Fibroblast of skin of left biceps (primary cell): Measurements from ENCODE around the gene JMJD1C.
"Not testable (repeated sequence)": the region's sequence is repeated elsewhere in the genome, so short reads cannot be mapped to it uniquely, and the experiment has no call there.

Source experiments
- DNase-seq, 2 experiments: peaks; one replicate each; pipeline ENCODE4 v3.0.0-alpha.2; 2013; ENCODE audit warnings: low read depth in 2 of 2

Gene JMJD1C

DNA sequence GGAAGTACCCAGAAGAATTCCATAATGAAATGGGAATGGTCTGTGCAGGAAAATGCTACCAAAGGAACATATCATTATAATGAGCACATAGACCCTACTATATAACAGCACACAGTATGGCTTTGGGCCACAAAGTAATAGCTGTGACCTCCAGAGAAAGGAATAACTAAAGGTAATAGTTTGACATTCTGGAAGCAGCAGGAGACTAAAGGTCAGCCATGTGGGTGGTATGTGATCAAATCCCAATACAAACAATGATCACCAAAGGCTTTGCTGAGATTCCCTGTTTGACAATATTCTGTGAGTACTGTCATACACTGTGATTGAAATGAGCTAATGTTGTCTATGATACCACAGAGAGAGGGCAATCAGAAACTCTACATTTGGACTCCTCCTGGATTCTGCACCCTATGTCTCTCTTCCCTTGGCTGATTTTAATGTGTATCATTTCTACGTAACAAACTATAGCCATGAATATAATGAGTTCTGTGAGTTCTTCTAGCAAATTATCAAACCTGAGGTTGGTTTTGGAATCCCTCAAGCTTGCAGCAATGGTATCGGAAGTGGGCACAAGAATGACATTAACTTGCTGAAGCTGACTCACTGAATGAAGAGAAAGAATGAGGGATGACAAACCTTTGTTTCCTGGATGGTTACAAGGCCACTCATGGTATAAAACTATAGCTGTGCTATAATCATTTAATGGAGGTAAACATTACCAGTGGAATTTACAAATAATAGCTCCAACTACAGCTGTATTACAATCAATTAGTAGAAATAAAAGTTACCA, 99.6 kb downstream of the JMJD1C start:
- DNase-seq = no peak

DNA sequence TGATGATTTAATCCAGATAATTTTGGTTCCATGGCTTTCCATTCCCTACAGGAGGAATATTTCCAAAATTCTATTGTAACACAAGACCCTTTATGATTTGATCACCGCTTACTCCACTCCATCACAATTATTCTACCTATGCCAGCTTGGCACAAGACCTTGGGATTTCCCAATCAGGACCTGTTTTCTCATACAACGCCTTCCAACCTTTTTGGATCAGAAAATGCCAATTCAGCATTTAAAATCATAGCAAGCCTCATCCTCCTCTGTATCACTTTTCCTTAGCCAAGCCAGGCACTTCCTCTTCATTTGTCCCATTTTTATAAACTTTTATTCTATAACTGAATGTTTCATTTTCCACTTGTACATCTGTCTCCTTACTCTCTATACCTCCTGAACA, 100.9 kb downstream of the JMJD1C start:
- no peak for DNase-seq

DNA sequence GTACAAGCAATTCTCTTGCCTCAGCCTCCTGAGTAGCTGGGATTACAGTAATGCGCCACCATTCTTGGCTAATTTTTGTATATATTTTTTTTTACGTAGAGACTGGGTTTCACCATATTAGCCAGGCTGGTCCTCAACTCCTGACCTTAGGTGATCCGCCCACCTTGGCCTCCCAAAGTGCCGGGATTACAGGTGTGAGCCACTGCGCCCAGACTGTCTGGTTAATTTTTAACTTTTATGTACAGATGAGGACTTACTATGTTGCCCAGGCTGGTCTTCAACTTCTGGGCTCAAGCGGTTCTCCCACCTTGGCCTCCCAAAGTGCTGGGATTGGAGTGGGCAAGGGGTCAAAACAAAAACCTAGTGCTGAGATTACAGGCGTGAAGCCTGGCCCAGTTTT, 101.8 kb downstream of the JMJD1C start:
- no peak for DNase-seq

DNA sequence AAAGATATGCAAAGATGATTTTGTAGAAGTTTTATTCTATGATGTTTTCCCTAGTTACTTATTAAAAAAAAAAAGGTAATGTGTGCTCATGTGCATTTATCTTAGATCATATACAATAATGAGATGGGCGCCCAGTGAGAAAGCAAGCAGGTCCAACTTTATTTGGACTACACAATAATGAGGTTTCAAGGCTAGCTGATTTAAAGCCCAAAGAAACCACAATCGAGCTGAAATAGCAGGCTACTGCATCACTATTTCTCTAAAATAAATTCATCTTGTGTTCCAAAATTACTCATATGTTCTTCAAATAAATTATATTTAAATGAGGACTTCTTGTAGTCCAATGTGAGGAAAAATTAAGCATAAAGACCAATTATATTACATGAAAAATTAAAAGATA, 110.1 kb downstream of the JMJD1C start:
- DNase-seq = no peak

DNA sequence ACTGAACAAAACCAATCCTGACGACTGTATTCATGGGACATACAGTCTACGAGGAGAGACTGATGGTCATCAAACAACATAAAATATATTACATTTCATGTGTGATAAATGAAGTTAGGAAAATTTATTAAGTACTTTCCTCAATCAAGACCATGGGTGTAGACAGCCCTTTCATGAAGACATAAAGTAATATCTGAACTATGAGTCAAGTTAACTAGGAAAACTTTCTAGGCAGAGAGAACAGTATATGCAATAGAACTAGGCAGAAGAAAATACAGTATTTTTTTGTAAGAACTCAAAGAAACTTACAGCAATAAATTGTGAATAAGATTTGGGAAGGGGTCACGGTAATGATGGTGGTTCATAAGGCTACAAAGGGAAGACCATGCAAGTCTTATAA, 112.8 kb downstream of the JMJD1C start:
- DNase-seq = no peak

DNA sequence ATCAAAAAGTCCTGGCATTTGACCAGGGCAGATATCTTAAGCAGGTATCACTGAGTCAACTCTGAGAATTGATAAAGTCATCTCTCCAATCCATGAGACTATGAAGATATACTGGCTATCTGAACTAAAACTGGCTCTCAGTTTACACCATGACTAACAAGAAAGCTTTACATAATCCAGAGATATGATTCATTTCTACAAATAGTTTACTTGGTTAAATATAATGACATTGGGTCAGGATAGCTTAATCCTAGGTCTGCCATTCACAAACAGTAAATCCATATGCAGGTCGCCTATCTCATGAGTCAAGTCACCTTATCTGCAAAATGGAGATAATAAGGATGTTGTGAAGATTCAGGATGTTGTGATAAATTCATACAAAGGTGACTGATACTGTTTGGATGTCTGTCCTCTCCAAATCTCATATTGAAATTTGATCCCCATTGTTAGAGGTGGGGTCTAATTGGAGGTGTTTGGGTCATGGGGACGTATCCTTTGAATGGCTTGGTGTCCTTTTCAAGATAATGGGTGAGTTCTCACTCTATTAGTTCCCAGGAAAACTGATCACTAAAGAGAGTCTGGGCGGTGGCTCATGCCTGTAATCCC, 117.4 kb downstream of the JMJD1C start:
- DNase-seq = no peak

DNA sequence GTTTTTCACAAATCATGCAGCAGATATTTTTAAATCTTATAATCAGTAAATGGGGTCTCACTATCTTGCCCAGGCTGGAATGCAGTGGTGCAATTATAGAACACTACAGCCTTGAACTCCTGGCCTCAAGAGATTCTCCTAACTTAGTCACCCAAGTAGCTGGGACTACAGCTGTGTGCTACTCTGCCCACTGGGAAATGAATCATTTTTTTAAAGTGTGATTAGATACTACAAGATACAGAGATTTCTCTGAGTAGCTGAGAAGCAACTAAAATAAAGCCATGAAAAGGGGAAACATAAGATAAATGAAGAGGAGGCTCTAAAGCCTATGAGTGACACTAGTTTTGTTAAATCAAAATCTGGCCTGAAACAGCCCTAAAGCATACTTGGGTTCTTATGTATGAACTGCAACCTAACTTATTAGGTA, 119.7 kb downstream of the JMJD1C start:
- peak in 1 of 2 experiments; percentile 2 for DNase-seq

DNA sequence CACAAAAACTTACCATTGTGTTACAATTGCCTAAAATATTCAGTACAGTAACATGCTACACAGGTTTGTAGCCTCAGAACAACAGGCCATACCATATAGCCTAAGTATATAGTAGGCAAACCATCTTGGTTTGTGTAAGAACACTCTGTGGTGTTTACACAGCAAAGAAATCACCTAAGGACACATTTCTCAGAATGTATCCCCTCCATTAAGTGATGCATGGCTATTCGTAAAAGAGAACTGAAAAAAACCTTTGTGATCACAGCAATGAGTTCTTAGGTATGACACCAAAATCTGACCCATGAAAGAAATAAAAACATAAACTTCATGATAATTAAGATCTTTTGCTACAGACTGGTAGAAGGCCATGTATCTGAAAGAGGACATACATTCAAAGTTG, 121.5 kb downstream of the JMJD1C start:
- DNase-seq = no peak

DNA sequence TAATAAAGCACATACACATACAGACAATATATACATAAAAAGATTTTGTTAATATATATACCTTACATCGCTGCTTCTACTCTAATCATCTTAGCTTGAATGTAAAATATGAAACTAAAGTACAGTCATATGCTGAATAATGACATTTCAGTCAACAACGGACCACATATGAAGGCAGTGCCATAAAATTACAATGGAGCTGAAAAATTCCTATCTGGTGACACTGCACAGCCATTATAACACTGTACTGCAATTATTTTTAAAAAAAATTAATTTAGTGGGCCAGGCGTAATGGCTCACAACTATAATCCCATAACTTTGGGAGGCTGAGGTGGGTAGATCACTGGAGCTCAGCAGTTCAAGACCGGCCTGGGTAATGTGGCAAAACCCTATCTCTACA, 122.3 kb downstream of the JMJD1C start:
- DNase-seq = no peak

DNA sequence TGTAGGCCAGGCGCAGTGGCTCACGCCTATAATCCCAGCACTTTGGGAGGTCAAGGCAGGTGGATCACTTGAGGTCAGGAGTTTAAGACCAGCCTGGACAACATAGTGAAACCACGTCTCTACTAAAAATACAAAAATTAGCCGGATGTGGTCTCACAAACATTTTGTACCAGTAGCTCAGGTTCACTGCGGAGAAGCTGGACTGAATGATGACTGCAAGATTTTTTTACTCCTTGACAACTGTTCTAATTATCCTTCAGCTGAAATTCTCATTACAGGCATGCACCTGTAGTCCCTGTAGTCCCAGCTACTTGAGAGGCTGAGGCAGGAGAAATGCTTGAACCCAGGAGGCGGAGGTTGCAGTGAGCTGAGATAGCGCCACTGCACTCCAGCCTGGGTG, 126.1 kb downstream of the JMJD1C start:
- not testable (repeated sequence) for DNase-seq

DNA sequence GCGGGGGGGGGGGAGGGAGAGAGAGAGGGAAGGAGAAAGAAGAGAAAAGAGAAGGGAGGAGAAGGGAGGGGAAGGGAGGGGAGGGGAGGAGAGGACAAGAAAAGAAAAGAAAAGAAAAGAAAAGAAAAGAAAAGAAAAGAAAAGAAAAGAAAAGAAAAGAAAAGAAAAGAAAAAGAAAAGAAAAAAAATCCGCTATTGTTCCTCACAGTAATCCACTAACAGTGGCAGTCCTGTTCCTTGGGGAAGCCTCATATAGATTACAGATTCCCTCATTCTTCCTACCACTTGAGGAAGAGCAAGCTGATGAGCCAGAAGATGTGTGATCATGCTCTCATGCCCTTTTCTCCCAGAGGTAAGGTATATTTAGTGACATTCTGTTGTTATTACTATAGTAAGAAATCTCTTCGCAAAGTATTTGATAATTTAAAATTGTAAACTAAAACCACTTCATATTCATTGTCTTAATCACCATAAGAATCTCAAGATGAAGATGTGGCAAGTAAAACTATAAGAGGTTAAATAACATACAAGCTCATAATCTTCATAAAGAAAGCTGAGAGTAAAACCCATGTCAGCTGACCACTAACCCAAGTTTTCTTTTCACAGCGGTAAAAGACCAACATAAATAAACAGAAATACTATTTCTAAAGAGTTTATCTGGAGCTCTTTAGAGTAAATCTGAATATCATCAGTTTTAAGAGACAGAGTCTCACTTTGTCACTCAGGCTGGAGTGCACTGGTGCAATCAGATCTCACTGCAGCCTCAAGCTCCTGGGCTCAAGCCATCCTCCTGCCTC, 128.1 kb downstream of the JMJD1C start:
- DNase-seq = no peak

DNA sequence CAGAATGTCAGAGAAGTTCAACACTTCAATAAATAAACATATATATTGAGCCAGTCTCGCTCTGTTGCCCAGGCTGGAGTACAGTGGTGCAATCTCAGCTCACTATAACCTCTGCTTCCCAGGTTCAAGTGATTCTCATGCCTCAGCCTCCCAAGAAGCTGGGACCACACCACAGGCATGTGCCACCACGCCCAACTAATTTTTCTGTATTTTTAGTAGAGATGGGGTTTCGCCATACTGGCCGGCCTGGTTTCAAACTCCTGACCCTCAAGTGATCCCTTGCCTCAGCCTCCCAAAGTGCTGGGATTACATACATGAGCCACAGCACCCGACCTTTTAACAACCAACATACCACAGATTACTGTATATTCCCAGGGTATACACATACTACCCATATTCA, 134.2 kb downstream of the JMJD1C start:
- no peak for DNase-seq

DNA sequence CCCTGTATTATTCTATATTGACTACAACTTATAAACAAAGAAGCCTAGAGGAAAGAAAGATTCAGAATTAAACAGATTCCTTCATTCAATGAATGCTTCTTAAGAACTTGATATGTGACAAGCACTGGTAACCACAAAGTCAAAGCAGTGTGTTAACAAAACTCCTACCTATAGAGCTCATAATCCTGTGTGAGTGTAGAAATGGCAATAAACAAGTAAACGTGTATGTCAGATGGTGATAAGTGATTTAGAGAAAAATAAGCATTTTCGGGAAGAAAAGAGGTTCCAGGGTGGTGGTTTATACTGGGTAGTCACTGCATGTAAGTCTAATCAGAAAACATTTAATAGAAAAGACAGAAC, 141.3 kb downstream of the JMJD1C start:
- DNase-seq = no peak

DNA sequence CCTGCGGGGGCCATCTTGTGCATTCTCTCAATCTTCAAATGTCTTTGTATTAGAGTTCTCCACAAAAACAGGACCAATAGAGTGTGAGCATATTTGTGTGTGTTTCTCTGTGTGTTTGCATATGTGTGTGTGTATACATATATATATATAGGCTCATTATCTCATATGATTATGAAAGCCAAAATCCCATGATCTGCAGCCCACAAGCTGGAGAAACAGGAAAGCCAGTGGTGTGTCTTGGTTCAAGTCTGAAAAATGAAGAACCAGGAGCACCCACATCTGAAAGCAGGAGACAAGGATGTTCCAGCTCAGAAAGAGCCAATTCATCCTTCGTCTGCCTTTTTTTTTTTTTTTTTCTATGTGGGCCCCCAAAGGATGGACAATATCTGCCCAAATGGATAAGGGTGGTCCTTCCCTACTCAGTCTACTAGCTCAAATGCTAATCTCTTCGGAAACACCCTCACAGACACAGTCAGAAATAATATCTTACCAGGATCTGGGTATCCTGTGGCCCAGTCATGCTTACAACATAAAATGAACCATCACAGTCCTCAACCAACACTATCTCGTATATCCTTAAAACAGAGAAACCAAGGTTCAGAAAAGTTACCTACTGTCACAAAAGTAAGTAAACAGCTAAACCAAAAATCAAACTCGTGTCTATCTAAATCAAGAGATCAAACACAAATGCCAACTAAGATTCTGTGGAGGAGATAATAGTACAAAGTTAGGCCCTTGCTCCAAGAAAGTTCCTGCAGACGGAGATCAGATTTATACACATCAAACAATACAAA, 141.9 kb downstream of the JMJD1C start:
- no peak for DNase-seq

DNA sequence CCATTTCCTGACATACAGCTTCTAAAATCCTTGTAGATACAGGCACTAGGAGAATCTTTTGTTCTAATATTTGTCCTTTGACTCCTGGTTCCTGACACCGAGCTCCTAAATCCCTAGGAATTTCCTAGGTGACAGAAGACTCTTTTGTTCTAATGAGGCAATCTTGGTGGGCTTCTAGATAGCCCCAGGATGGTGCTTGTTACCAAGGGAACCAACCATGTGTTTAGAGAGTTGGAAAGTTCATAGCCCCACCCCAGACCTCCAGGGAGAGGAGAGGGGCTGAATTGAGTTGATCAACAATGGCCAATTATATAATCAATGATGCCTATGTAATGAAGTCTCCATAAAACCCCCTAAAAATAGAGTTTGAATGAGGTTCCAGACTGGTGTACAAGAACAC, 145.1 kb downstream of the JMJD1C start:
- no peak for DNase-seq

DNA sequence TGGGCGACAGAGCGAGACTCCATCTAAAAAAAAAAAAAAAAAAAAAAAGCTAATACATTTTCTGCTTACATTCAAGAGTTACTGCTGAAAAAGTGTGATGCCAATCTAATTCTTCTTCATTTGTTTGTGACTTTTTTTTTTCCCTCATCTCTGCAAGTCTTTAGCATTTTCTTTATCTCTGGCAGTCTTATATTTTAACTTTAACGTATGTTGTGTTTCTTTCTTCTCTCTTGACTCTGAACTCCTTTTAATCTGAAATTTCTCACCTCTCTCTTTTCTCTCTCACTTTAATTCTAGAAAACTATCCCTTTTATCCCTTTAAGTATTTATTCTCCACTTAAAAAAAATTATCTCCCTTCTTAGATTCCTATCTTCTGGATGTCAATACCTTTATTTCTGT, 146.5 kb downstream of the JMJD1C start:
- no peak for DNase-seq

DNA sequence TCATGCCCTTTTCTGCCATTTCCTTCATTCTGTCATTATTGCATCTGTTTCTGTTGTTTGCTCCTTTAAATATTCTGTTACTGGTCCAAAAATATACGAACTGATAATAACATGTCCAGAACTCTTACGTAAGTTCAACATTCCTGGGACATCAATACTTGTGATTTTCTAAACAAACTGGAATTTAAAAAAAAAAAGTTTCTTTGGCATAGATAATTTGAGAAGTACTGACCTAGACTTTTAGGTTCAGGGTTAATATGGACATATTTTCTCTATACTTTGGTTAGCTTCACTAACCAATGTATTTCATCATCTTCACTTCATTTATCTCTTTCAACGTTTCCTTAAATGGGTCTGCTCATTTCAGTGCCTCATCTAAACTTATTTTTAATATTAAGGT, 147.3 kb downstream of the JMJD1C start:
- no peak for DNase-seq

DNA sequence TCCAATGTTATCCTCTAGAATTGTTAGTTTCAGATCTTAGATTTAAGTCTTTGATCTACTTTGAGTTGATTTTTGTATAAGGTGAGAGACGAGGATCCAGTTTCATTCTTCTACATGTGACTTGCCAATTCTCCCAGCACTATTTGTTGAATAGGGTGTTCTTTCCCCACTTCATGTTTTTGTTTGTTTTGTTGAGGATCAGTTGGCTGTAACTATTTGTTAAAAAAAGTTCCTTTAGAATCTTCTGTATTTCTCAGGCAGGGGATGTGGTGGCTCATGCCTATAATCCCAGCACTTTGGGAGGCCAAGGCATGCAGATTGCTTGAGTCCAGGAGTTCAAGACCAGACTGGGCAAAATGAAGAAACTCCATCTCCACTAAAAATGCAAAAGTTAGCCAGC, 151.8 kb downstream of the JMJD1C start:
- no peak for DNase-seq

DNA sequence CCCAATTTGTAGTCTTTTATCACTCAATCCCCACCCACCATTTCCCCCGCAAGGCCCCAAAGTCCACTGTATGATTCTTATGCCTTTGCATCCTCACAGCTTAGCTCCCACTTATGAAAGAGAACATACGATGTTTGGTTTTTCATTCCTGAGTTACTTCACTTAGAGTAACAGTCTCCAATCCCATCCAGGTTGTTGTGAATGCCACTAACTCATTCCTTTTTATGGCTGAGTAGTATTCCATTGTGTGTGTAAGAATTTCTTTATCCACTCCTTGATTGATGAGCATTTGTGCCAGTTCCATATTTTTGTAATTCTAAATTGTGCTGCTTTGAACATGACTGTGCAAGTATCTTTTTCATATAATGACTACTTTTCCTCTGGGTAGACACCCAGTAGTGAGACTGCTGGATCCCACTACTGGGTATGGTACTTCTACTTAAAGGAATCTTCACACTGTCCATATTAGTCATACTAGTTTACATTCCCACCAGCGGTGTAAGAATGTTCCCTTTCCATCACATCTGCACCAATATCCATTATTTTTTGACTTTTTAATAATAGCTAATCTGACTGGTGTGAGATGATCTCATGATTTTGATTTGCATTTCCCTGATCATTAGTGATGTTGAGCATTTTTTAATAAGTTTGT, 152.6 kb downstream of the JMJD1C start:
- no peak for DNase-seq

DNA sequence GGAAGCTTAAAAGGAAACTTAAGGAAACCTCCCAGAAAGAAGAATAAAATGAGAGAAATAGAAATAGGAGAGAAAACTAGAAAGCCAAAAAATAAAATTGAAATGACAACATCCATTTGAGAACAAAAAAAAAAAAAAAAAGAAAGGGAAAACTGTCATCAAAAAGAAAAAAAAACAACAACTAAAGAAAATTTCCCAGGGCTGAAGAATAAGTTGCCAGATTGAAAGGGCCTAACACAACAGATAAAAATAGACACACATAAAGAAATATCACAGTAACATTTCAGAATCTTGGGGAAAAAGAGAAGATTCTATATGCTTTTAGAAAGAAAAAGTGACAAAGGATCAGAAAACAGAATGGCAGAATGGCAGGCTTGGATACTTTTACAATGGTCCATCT, 157.1 kb downstream of the JMJD1C start:
- DNase-seq = no peak

DNA sequence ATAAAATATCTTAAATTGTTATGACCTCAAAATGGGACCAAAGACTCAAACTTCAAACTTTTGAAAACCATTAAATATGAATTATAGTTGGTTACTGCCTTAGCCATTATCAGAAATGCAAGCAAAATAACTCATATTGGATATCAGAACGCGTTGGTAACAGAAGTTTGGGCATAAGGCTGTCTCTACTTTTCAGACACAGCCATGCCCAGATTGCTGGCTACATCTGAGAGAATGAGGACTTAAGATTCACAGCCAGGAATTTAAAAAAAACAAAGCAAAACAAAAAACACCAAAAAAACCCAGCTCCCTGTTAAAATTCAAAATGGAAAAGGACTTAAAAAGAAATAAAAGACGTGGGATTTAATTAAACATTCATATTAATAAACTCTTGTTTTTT, 161.6 kb downstream of the JMJD1C start:
- no peak for DNase-seq

DNA sequence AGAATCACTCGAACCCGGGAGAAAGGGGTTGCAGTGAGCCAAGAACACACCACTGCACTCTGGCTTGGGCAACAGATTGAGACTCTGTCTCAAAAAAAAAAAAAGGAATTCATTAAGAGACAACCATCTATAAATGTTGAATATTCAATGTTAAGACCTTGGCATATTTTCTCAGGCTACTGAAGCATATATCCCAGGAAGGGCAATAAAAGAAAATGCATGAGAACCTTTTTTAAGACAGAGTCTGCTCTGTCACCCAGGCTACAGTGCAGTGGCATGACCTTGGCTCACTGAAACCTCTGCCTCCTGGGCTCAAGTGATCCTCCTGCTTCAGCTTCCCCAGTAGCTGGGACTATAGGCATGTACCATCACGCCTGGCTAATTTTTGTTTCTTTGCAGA, 165.0 kb downstream of the JMJD1C start:
- no peak for DNase-seq
